GM19043 (cell line): Measurements from ENCODE around the gene VWA8.
"Not testable (repeated sequence)": the region's sequence is repeated elsewhere in the genome, so short reads cannot be mapped to it uniquely, and the experiment has no call there.

ENCODE experiments used
- ATAC-seq: cut with Tn5 transposase; IDR thresholded peaks from one replicate; pipeline ENCODE4 v1.9.1; 2021; ENCODE audit warnings: low read depth; ENCODE audit not compliant: unreplicated experiment

VWA8 gene

GRCh38 chr13:41811588-41812021 lies 149.3 kb downstream of the VWA8 start:
- no peak for ATAC-seq

DNA sequence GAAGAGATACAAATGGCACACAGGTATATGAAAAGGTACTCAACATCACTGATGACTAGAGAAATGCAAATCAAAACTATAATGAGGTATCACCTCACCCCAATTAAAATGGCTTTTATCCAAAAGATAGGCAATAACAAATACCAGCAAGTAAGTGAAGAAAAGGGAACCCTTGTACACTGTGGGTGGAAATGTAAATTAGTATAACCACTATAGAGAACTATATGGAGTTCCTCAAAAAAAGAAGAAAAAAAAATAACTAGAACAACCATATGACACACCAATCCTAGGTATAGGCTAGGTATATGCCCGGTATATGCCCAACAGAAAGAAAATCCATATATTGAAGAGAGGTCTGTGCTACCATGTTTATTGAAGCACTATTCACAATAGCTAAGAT lies 150.9 kb downstream of the VWA8 start:
- no peak for ATAC-seq

GRCh38 chr13:41803445-41803735 lies 157.5 kb downstream of the VWA8 start:
- ATAC-seq = not testable (repeated sequence)

GRCh38 chr13:41802684-41803444 lies 158.0 kb downstream of the VWA8 start:
- ATAC-seq = no peak

DNA sequence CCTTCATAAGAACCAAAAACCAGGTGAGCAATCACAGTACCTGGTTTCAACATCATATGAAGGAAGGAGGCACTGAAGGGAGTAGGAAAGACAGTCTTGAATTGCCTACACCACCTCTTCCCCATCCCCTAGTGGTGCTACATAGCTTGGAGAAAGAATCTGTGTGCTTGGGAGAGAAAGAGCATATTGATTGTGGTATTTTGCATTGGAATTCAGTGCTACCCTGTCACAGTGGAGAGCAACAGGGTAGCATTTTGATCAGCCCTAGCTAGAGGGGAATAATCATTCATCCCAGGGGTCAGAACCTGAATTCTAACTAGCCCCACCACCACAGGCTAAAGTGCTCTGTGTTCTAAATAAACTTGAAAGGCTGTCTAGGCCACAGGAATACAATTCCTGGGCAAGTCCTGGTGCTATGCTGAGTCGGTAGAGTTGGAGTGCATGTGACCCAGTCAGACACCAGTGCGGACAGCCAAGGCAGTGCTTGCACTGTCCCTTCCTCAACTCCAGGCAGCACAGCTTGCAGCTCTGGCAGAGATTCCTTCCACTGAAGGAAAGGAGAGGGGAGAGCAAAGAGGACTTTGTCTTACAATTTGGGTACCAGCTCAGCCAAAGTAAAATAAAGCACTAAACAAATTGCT lies 158.7 kb downstream of the VWA8 start:
- no peak for ATAC-seq

- ATAC-seq = no peak
Measured at GRCh38 chr13:41791056-41791455, 169.9 kb downstream of the VWA8 start.

- no peak for ATAC-seq
Measured at GRCh38 chr13:41788552-41788951, 172.4 kb downstream of the VWA8 start.

GRCh38 chr13:41785402-41786172 lies 175.3 kb downstream of the VWA8 start:
- ATAC-seq = no peak

DNA sequence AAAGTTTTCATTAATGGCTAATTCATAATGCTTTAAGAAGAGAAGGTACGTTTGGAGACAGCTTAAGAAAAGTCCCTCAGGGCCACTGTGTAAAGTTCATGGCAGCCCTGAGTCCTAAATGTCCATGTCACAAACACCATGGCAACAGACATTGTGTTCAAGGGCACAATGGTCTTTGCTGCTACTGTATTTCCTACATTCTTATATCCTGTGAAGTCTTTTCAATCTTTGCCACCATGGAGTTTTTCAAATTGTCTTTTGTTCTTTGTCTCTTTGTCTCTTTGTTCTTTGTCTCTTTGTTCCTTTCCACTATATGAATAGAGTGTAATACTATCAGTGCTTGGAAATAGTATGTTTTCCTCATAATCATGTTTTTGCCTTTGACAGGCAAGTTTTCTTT lies 178.8 kb downstream of the VWA8 start:
- ATAC-seq = no peak

DNA sequence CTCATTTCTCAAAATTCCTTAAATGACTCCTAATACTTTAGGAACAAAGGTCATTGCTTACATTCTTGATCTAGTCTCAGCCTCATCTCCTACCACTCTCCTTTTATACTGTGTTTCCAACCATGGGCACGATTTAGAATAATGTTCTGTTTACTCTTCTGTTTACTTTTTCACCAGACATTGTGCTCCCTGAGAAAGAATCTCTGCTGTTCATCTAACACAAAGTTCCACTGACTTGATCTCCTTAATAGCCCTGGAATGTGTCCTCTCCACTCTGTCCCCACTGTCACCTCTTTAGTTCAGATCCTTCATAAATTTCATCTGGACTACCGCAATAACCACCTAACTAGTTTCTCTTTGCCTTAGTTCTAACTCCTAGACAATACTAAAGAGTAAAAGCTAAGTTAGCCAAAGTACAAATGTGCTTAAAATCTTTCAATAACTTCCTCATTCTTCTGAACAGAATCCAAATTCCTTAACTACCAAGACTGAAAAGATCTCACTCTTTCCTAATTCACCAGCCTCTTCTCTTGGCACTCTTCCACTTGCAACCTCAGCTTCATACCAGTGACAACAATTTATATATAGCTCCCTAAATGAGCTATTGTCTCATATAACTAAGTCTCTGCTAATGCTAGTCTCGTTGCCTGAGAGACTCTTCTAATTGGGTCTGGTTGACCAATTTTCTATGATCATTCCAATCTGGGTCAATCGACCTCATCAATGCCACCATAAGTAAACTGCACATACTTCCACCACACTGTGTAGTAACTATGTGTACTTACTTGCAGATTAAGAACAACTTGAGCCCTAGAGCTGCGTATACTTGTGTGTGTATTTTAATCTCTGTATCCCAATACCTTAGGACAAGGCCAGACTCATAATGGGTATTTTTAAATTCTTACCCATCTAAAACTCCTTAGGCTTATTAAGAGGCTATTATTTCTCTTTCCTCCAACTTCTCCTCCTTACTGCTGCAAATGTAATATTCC lies 179.9 kb downstream of the VWA8 start:
- no peak for ATAC-seq

GRCh38 chr13:41775251-41775650 lies 185.7 kb downstream of the VWA8 start:
- no peak for ATAC-seq

- ATAC-seq = no peak
Measured at GRCh38 chr13:41774605-41775218, 186.2 kb downstream of the VWA8 start.

GRCh38 chr13:41767801-41768200 lies 193.1 kb downstream of the VWA8 start:
- no peak for ATAC-seq

DNA sequence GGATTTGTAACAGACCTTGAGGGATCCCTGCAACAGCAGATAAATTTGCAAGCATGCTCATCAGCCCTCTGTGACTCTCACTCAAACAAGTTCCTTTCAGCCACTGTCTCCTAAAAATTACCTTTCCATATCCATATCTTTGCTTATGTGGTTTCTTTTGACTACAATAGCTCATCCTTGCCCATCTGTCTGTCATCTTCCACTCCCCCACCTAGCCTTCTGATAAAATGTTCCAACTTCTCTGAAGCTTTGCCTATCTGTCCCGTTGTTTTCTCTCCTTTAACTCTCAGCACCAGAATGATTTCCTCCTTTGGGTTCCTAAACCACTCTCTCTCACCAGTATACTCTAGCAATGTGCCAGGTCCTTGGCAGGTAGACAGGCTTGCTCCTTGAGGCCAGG lies 194.5 kb downstream of the VWA8 start:
- ATAC-seq = no peak

DNA sequence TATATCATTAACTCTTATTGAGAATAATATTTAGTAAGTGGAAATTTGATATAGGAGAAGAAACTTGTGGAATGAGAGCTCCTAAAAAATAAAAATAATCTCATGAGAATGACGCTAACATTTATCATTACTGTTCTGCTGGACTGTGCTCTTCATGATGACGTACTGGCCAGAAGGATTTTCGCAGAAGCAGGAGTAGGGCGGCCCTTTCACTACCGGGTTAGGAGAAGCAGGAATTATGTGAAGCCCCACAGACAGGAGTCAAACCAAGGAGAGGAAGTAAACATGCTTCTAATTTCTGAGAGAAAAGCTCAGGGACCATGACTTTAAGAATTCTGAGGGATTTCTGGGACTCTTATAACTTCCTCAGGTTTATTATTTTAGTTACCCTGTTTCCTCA lies 195.1 kb downstream of the VWA8 start:
- ATAC-seq = no peak

- no peak for ATAC-seq
Measured at GRCh38 chr13:41765020-41765419, 195.9 kb downstream of the VWA8 start.

GRCh38 chr13:41764558-41764957 lies 196.4 kb downstream of the VWA8 start:
- ATAC-seq = no peak

DNA sequence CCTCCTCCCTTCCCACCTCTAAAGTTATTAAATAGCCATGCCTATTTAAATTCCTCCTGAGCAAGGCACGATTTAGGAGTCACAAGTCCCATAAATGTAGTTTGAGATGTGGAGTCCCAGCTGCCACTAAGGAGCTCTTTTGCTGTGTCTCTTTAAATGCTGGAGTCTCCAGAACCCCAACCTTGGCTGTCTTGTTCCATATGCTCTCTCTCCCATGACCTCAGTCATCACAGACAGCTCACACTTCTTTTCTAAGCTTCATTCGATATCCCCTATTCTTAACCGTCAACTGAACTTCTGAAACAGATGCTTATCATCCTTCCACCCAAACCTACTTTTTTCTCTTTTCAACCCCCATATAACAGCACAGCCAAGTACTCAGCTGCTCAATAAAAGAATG lies 197.1 kb downstream of the VWA8 start:
- no peak for ATAC-seq

GRCh38 chr13:41762796-41763195 lies 198.1 kb downstream of the VWA8 start:
- ATAC-seq = no peak

- no peak for ATAC-seq
Measured at GRCh38 chr13:41756198-41756880, 204.6 kb downstream of the VWA8 start.
